Suprapubic skin (tissue), 4 donors: ENCODE data around the gene CD244.

Source experiments
- CTCF ChIP-seq, 2 donors: fragments of 200-600 bp in 1 of 2; fragments of 450-650 bp in 1 of 2; sonication (generic) in 1 of 2; IDR thresholded peaks; one replicate each; pipeline ENCODE4 v1.5.1; 2016 to 2019; ENCODE audit warnings: antibody characterized with exemption in 2 of 2, mild to moderate bottlenecking in 1 of 2, moderate library complexity in 1 of 2
- EP300 ChIP-seq: sonication (generic); formaldehyde crosslinking; IDR thresholded peaks from one replicate; pipeline ENCODE4 v1.6.1; 2017; ENCODE audit warnings: antibody characterized with exemption
- POLR2A ChIP-seq, 2 donors: fragments of 450-650 bp; IDR thresholded peaks; one replicate each; pipeline ENCODE4 v1.6.1; 2017; ENCODE audit warnings: antibody characterized with exemption in 2 of 2, mild to moderate bottlenecking in 2 of 2, moderate library complexity in 2 of 2
- POLR2AphosphoS5 ChIP-seq, 3 donors: sonication (generic); formaldehyde crosslinking; IDR thresholded peaks; one replicate each; pipeline ENCODE4 v1.6.1; 2017; ENCODE audit warnings: antibody characterized with exemption in 3 of 3

- TF ChIP-seq POLR2AphosphoS5 (IDR thresholded peaks at IDR 0.05) (no peak), CTCF (IDR thresholded peaks at IDR 0.05) (no peak), POLR2A (IDR thresholded peaks at IDR 0.05) (no peak), EP300 (no peak)
Observed at GRCh38 chr1:160800142-160800541, 62.5 kb downstream of the CD244 start.
